ENCODE results near the gene FUT9.

The FUT9 gene

DNA sequence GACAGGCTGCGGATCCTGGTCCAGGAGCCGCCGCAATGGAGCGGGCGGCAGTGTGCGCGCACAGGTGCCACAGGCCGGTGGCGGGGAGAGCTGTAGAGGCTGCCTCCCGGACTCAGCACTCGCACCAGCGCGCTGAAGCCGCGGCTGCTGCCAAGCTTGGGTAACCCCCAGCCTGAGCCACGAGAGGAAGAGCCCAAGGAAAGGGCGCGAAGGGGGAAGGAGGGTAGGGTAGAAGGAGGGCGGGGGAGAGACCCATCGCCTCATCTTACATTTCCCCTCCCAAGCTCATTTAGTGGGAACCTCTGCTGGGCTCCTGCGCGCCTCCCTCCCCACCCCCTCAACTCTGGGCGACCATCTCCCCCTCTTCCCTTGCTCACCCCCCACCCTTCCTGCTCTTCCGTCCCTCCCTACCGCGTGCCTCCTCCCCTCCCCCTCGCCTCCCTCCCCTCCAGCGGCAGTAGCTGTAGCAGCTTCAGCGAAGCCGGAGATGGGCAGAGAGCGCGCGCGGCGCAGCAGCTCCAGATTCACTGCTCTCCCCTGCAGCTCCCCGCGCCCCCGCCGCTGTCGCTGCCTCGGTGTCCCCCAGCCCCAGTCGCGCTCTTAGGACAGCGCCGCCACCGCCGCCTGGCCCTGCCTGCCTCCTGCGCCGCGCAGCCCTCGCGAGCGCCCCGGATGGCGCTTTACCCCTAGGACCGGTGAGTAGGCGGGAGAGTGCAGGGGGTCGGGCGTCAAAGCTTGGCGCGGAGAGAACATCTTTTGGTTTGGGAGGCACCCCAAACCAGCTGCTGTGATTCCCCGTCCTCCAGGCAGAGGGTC is at the start of gene FUT9:
Gene FUT9 (plus strand): TSS at position 457 of the 816 bp plus-strand sequence. CDS start 187,182 bp downstream, outside the sequence.
- no peak for DNase-seq

DNA sequence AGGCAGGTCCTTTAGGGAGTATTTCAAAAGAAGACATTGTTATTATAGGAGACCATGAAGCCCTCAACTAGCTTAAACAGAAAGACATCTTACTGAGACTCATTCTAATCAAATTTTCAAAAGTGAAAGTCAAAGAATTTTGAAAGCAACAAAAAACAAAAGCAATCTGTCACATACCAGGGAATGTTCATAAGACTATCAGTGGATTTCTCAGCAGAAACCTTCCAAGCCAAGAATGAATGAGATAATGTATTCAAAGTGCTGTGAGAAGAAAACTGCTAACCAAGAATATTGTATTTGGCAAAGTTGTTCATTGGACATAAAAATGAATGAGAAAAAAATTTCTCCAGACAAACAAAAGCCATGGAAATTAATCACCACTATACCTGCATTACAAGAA is 48.2 kb upstream of the FUT9 start:
- no peak for DNase-seq

GRCh38 chr6:95973976-95974375 is 41.8 kb upstream of the FUT9 start:
- DNase-seq, result no peak

DNA sequence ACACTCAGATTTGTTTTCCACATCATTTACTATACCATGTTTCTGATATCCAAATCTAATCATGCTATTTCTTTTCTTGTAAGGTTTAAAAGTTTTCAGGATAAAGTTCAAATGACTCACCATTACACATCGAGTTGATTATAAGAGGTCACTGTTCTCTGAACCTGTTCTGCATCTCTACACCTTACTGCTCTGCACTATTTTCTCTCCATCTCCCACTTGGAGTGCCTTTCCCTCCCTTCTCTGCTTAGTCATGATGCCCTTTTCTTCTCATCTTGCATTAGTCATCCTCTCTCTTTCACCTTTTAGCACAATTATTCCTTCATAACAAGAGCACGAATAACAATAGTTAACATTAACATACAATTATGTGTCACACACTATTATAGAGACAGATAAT is 37.5 kb upstream of the FUT9 start:
- DNase-seq, result no peak

- DNase-seq, result no peak
Observed at GRCh38 chr6:95991906-95992305, 23.9 kb upstream of the FUT9 start.

- no peak for DNase-seq
Observed at GRCh38 chr6:95994151-95994550, 21.6 kb upstream of the FUT9 start.

GRCh38 chr6:95998133-95998532 is 17.6 kb upstream of the FUT9 start:
- no peak for DNase-seq

DNA sequence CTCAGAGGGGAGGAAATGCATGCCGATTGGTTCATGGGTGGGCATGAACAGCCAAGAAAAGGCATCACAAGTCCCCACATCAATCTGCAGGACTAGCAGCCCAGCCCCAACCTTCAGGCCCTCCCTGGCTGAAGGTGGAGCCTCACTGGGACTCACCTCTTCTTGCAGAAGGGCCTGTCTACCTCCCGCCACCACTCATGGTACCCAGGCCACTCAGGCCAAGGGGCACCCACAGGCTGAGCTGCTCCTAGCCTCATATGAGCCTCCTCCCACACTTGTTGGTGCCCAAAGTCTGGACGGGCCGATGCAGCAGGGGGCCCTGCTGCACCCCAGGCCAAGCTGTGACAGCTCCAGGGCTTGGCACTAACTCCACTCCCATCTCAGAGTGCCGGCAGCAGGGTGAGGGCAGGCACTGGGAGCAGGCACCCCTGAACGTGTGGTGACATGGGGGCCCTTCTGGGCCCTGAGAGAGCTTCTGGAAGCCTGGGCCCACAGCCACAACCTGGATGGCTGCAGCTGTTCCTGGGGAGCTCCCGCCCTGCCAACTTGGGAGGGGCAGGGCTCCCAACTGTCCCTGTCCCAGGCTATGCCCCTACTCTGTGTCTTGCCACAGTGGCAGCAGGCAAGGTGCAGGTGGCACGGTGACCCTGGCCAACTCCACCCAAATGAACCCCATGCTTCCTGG is 13.7 kb upstream of the FUT9 start:
- DNase-seq, result no peak

DNA sequence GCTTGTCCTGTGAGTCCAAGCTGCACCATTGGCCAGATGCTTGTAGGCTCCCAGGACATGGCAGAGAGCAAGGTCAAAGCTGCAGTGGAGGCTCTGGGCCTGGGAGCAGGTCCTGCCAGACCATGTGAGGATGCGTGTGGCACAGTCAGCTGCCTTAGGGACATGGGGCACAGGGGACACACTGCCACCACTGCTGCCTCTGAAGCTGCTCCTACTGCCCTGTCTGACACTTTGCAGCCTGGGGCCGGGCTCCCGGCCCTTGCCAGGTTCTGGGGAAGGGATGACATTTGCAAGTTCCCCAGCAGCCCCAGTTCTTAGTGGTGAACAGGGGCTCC is 13.2 kb upstream of the FUT9 start:
- DNase-seq, result no peak

GRCh38 chr6:96002912-96003311 is 12.9 kb upstream of the FUT9 start:
- no peak for DNase-seq

DNA sequence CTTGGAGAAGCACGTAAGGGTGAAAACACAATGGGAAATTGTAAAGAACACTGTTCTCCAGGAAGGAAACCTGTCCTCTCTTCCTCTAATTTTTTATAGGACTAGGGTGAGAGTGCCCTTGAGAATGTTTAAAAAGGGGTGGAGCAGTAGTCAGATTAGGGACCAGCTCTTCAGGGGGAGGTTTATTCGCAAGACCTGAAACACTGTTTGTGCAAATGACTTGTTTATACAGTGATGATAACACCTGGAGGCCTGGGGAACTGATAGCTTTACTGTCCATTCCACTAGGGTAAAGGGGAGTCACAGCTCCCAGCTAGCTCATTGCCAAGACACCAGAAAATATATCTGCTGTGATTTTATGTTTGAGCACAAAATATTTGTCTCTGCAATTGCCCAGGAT is 8.1 kb upstream of the FUT9 start:
- no peak for DNase-seq

DNA sequence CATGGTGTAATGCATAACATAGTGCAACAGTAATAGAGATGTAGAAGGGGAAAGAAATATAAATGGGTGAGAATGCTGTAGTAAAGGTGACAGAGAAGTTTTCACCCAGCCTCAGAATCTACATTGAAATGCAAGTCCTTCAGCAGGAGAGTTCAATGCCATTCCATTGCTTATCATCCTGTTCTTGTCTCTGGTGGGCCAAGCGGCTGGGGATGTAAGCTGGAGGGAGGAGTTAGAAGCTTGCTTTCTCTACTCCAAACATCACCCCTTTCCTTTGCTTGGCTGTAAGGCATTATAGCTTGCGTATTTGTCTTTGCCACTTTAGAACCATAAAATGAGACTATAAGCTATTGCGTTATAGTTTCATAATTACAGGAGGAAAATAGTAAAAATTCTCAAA is 2.2 kb upstream of the FUT9 start:
- no peak for DNase-seq

- DNase-seq, result no peak
Observed at GRCh38 chr6:96014846-96015517, 792 bp upstream of the FUT9 start.

- DNase-seq, result no peak
Observed at GRCh38 chr6:96016334-96017069, 728 bp downstream of the FUT9 start.

- no peak for DNase-seq
Observed at GRCh38 chr6:96017070-96017359, 1.2 kb downstream of the FUT9 start.

DNA sequence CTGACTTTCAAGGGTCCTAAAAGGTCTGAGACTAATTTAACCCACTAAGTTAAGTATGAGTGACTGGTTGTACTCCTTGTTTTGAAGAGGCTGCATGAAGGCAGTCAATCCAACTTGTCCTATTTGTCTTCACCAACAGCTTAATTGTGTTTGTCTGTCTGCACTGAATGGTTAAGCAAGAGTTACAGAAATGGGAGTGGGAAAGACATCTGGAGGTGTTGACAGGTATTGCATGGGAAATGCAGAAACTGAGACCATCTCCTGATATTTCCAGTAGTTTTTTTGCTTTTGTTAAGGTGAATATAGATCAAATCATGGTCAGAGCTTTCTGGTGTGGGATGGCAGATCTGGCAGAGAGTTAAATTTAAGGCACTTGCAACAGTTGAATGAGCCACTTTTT is 6.5 kb downstream of the FUT9 start:
- no peak for DNase-seq

- DNase-seq, result no peak
Observed at GRCh38 chr6:96032661-96033060, 16.9 kb downstream of the FUT9 start.

DNA sequence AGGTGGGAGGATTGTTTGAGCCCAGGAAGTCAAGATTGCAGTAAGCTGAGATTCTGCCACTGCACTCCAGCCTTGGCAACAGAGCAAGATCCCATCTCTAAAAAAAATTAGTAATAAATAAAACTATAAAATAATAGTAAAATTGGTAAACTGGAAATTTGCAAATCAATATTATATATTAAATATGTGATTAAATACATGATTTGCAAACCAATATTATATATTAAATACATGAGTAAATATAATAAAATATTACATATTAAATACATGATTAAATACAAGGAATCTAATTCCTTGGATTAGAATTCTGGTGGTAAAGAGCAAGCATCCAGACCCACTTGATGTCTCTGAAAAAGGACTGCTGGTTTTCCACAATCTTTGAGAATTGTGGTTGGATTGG is 35.8 kb downstream of the FUT9 start:
- DNase-seq, result no peak

DNA sequence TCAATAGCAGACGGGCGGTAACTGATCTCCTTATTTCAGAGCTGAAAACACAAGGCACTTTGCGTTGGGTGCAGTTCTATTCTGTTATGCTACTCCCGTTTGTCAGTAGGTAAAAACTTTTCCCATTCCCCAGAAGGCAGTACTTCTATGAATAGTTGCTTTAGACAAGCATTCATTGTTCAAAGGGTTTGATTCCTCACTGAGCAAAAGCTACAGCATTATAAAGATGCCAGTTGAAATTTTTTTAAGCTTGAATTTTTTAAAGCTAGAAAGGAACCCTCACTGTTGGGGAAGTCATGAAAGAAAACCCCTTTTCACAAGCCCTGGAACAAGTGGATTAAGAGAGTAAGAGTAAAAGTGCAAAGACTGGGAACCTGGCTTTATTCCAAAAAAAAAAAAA is 42.3 kb downstream of the FUT9 start:
- no peak for DNase-seq

- DNase-seq, result no peak
Observed at GRCh38 chr6:96059586-96059985, 43.8 kb downstream of the FUT9 start.

DNA sequence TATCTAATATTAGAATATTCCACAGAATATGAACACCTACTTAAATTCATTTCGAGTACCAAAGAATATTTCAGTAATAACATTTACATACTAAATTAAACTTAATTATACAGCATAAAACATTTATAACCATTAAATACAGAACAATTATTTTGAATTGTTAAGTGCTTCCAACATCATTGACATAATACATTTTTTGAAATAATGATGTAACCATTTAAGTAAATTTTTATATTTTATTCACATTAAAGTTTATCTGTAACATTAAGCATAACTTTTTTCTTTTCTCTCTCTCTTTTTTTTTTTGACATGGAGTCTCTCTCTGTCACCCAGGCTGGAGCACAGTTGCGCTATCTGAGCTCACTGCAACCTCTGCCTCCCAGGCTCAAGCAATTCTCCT is 44.5 kb downstream of the FUT9 start:
- no peak for DNase-seq

- DNase-seq, result no peak
Observed at GRCh38 chr6:96065213-96065612, 49.4 kb downstream of the FUT9 start.

DNA sequence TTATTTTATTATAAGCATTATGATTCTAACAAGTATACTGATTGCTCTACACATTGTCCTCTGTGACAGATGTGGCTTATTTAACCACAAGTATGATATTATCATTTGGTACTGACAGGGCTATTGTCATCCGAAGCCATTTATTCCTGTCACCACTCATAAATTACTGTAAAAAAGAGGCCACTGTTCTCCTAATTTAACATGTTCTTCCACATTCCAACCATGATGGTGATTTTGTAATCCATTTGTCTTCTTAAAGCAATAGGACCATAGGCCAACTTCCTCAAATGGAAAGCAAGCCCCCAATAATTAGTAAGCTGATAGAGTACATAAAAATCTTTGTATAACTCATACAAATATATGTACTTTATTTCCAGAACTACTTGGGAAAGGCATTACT is 50.6 kb downstream of the FUT9 start:
- DNase-seq, result no peak

GRCh38 chr6:96073555-96073954 is 57.8 kb downstream of the FUT9 start:
- DNase-seq, result no peak

All from stimulated activated CD4-positive, alpha-beta T cell treated with anti-CD3 and anti-CD28 coated beads, Interleukin-4, amount 100 ng/mL, for 4 hours (primary cell).